Fibroblast of villous mesenchyme (primary cell): ENCODE data around the gene CLASRP. TPM values are rescaled to one million over a fixed set of nuclear protein-coding genes. Genes with fewer than 3 reads are reported as not detected.

Experiments
- DNase-seq: peaks from one replicate; pipeline ENCODE4 v3.0.0-alpha.2; 2010; ENCODE audit warnings: low read depth
- H3K4me3 ChIP-seq: 2 replicates; pipeline ENCODE4 v1.5.1; 2011; ENCODE audit warnings: low read depth, mild to moderate bottlenecking, low read length
- CTCF ChIP-seq: IDR thresholded peaks from 2 replicates; pipeline ENCODE4 v1.5.1; 2012; ENCODE audit warnings: low read depth, mild to moderate bottlenecking, low read length; ENCODE audit not compliant: insufficient read depth
- total RNA-seq: library from RNA; depleted of rRNA; stranded (reverse); fragments of >200 nt; gene quantifications from 2 replicates; pipeline ENCODE4 v1.2.3, GENCODE V29; 2012

The CLASRP gene
- total RNA-seq = 14.2 and 16.4 TPM in 2 replicates

DNA sequence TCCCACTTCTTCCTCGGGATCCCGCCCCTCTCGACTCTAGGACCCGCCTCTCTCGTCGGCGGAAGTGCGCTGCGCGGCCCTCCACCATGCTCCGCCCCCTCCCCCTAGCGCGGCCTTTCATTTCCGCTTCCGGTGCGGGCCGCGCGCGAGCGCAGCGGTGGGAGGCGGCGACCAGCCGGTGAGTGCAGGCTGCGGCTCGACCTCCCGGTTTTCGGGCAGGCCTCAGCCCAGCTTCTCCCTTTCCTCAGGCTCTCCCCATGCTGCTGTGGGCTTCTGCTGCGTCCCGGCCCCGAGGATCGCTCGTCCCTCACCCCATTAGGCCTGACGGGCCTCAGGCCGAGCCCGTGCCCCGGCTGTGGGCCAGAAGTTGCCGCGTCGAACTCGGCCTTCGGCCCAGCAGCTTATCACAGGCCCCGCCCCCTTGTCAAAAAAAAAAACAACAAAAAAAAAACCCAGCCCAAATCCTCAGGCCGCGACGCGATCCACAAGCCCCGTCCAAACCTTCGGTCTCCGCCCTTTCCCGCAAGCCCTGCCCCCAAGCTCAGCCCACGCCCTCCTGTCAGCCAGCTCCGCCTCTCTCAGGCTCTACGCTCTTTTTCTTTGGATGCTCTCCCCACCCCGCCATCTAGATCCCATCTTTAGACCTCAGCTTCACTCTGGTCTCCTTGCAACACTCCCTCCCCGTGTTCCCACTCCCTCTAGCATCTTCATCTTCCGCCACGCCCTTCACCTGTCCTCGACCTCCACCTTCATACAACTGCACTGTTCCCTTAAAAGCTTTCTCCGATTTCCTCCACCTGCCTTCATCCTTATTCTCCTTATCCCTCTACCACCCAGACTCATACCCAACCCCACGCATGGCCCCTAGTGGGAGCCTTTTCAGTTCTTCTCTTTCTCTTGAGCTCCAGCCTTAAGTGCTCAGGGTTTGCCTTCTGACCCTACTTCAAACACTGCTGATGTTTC is at the start of gene CLASRP:
TSS of gene CLASRP (plus strand) at position 115 of the 963 bp plus-strand sequence. CDS start 1,168 bp downstream, outside the sequence.
- no peak for TF ChIP-seq CTCF
- H3K4me3 ChIP-seq = peak within 1 kb of the TSS; percentile 96
- DNase-seq = peak; percentile 93

DNA sequence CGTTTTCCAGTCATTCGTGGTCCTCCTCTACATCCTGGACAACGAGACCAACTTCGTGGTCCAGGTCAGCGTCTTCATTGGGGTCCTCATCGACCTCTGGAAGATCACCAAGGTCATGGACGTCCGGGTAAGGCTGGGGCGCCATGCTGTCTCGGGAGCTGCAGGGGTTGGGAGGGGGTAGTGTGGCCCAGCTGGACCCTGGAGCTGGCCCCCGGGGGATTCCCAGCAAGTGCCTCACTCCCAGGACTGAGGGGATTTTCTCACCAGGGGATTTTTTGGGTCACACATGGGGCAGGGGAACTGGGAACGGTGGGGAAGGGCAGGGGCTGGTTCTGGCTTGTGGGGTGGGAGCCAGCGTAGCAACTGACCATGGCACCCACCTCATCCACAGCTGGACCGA is 48.4 kb upstream of the CLASRP start:
- no peak for TF ChIP-seq CTCF
- no peak overlapping the region for H3K4me3 ChIP-seq
- no peak for DNase-seq

DNA sequence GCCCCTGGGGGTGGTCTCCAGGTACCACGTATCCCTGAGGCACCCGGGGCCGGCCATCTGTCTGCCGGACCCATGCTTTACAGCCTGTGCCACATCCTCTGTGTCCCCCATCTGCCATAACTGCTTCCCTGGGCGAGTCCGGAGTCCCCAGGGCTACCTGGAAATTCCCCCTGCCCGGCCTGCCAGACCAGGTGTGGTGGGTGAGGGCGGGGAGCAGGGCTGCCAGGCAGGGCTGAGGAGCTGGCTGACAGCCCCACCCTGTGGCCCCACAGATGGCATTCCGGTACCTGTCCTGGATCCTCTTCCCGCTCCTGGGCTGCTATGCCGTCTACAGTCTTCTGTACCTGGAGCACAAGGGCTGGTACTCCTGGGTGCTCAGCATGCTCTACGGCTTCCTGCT is 47.9 kb upstream of the CLASRP start:
- no peak for TF ChIP-seq CTCF
- no peak overlapping the region for H3K4me3 ChIP-seq
- DNase-seq = no peak

DNA sequence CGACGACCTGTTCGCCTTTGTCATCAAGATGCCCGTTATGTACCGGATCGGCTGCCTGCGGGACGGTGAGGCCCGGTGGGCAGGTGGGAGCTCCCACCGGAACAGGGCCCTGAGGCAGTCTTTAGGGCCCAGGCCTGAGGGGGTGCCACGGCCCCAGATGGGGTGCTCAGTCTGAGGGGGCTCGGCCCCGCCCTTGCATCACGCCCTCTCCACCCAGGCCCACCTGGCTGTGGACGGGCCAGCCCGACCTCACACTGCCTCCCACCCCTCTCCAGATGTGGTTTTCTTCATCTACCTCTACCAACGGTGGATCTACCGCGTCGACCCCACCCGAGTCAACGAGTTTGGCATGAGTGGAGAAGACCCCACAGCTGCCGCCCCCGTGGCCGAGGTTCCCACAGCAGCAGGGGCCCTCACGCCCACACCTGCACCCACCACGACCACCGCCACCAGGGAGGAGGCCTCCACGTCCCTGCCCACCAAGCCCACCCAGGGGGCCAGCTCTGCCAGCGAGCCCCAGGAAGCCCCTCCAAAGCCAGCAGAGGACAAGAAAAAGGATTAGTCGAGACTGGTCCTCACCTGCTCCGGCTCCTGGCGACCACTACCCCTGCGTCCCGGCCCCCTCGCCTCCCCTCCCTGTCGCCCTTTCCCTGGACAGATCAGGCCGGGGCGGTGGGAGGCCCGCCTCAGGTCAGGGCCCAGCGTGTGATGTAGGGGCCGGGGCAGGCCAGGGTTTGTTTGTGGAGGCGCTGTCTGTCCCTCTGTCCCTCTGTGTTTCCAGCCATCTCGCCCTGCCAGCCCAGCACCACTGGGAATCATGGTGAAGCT is 46.3 kb upstream of the CLASRP start:
- no peak for DNase-seq
- TF ChIP-seq CTCF = no peak
- no peak overlapping the region for H3K4me3 ChIP-seq

GRCh38 chr19:44993526-44993925 is 45.3 kb upstream of the CLASRP start:
- TF ChIP-seq CTCF = no peak
- DNase-seq = no peak
- no peak overlapping the region for H3K4me3 ChIP-seq

DNA sequence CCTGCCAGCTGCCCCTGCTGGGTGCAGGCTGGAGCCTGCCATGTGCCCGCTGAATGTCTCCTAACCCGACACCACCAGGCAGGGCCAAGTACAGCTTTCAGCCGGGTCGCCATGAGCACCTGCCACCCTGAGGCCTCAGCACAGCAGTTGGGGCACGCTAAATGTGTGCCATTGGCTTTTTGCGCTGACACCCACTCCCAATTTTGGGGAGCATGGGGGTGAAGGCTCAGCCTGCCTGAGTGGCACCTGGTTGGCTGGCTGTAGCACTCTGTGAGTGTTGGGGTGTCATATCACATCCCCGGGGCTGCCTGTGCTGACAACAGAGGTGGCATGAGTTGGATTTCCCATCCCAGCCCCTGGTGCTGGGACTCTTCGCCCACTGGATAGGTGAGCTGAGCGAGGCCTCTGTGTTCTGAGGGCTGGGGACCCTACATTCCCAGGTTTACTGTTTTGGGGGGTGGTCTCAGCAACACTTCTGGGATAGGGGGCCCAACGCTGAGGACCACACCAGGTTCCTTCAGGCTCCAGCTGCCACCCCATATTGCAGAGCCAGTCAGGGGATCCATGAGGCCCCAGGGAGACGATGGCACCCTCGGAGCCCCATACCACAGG is 44.8 kb upstream of the CLASRP start:
- no peak overlapping the region for H3K4me3 ChIP-seq
- no peak for DNase-seq
- TF ChIP-seq CTCF = no peak
